Pancreas (tissue), 10 donors: ENCODE measurements around the gene MRPL41. TPM values are rescaled to one million over a fixed set of nuclear protein-coding genes. Genes with fewer than 3 reads are reported as not detected.

Source experiments
- ATAC-seq, 4 donors: fragments of 200-7000 bp; cut with Tn5 transposase; one replicate each; pipeline versions ENCODE4 v1.8.0 to v1.9.1; 2020; ENCODE audit warnings: mild to moderate bottlenecking in 4 of 4, moderate library complexity in 4 of 4
- DNase-seq, 6 donors: peaks; one replicate each; pipeline ENCODE4 v3.0.0-alpha.2; 2020
- FAIRE-seq: peaks from 2 replicates; lab custom pipeline; 2012; peaks lifted over from hg19 to GRCh38; lab: Jason Lieb, UNC
- H3K27ac ChIP-seq, 4 donors: fragments of 200-600 bp; sonication (generic); 1 replicate in 3 of 4; 2 replicates in 1 of 4; pipeline versions ENCODE4 v1.5.0 to v1.8.0; 2020
- H3K27me3 ChIP-seq, 4 donors: fragments of 200-600 bp; one replicate each; pipeline ENCODE4 v1.8.0; 2021
- H3K36me3 ChIP-seq, 3 donors: fragments of 200-600 bp; sonication (generic) in 1 of 3; one replicate each; pipeline versions ENCODE4 v1.5.0 to v1.8.0; 2020 to 2021
- H3K4me1 ChIP-seq, 3 donors: fragments of 200-600 bp; one replicate each; pipeline ENCODE4 v1.8.0; 2021
- H3K4me3 ChIP-seq, 4 donors: fragments of 200-600 bp; sonication (generic) in 2 of 4; one replicate each; pipeline versions ENCODE4 v1.5.0 to v1.8.0; 2020 to 2021
- H3K9me3 ChIP-seq, 4 donors: fragments of 200-600 bp; one replicate each; pipeline ENCODE4 v1.8.0; 2021
- WGBS, 2 donors: extraction: QIAGEN DNeasy Blood & Tissue Kit; methylation state at CpG; one replicate each; pipeline ENCODE4 v1.1.7; 2013; 5-methylcytosine and 5-hydroxymethylcytosine counted together
- intact Hi-C, 3 donors: fragments of 100-400 bp; cut with DNase I; formaldehyde crosslinking; loops; one replicate each; pipeline versions ENCODE4 v1.11.1 to v1.14.2; 2022
- polyA plus RNA-seq, 2 donors: library from polyadenylated mRNA; stranded (reverse); fragments of 200-250 nt; gene quantifications; one replicate each; pipeline ENCODE4 v1.2.3, GENCODE V29; 2013
- total RNA-seq, 6 donors: library from RNA; stranded (reverse); fragmentation: NEBNext Ultra II Directional in 4 of 6; extraction: Animal tissue kit (Norgen Biotek cat#: 25700) in 4 of 6; gene quantifications; one replicate each; pipeline versions ENCODE4 v1.2.1 to v1.2.4, GENCODE V29; 2021 to 2023
- TF ChIP-seq, protein P1 (sequence below), 4 donors: fragments of 200-600 bp; sonication (generic) in 3 of 4; IDR thresholded peaks; one replicate each; pipeline versions ENCODE4 v1.5.0 to v1.8.0; 2021; ENCODE audit warnings: antibody characterized with exemption in 4 of 4
- donor health status: healthy with polysubstance abuse.
- donor health status: DM: no; HTN: no; CAD: no; lungs with moderate emphysema.
- donor health status: DM: no; HTN: no; CAD: no.
- donor health status: control.
- donor health status: control.
- donor health status: Bipolar disorder and iron deficiency.
- donor health status: DM: yes; HTN: yes; CAD: no.
- donor health status: DM: no; HTN: no; CAD: no.
- donor health status: DM: no; HTN: no; CAD: no.
- donor health status: DM: yes; HTN: yes; CAD: no.

Gene MRPL41
- total and polyA plus RNA-seq, 8 donors: 16.6 to 74.1 (median 23.6) TPM

GRCh38 chr9:137543237-137543963, 8.3 kb upstream of the MRPL41 start:
- no peak overlapping the region for H3K27ac ChIP-seq
- no peak for DNase-seq
- WGBS, 2 donors: 91 to 95% methylated on average over 25 of the region's 25 CpGs
- intact Hi-C loops: no loop called here
- H3K4me1 ChIP-seq: no peaks in the 10 kb centered on the region
- peaks cover 0 to 23% (median 0%) of the 10 kb centered on the region in 3 donors for H3K36me3 ChIP-seq
- TF ChIP-seq, protein P1, sequence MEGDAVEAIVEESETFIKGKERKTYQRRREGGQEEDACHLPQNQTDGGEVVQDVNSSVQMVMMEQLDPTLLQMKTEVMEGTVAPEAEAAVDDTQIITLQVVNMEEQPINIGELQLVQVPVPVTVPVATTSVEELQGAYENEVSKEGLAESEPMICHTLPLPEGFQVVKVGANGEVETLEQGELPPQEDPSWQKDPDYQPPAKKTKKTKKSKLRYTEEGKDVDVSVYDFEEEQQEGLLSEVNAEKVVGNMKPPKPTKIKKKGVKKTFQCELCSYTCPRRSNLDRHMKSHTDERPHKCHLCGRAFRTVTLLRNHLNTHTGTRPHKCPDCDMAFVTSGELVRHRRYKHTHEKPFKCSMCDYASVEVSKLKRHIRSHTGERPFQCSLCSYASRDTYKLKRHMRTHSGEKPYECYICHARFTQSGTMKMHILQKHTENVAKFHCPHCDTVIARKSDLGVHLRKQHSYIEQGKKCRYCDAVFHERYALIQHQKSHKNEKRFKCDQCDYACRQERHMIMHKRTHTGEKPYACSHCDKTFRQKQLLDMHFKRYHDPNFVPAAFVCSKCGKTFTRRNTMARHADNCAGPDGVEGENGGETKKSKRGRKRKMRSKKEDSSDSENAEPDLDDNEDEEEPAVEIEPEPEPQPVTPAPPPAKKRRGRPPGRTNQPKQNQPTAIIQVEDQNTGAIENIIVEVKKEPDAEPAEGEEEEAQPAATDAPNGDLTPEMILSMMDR (IDR thresholded peaks at IDR 0.05): no peak
- H3K4me3 ChIP-seq: no peak overlapping the region
- no peak for ATAC-seq
- FAIRE-seq: no peak
- no peaks in the 10 kb centered on the region for H3K9me3 ChIP-seq
- H3K27me3 ChIP-seq: no peaks in the 10 kb centered on the region

DNA sequence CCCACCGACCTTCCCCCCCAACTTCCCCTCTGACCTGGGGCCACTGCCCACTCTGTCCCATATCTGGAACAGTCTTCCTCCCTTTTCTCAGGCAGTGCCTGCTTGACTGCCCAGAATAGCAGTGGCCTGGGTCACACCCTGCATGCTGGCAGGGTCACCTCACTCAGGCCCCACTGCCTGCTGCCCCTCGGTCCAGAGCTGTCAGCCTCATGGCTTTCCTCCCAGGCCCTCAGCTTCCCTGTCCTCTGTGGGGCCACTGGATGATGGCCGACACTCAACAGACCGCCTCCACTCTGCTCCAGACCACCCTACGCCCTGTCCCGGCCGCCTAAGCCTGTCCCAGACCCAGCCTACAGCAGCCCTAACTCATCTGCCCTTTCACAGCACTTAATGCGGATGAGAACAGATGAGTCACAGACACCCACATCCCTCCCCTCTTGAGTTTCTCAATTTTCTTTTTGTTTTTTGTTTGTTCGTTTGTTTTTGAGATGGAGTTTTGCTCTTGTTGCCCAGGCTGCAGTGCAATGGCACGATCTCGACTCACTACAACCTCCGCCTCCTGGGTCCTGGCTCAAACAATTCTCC, 7.4 kb upstream of the MRPL41 start:
- DNase-seq: no peak
- FAIRE-seq: no peak
- no peaks in the 10 kb centered on the region for H3K27me3 ChIP-seq
- H3K36me3 ChIP-seq: peaks cover 0 to 23% (median 0%) of the 10 kb centered on the region in 3 donors
- 86% methylated on average over 12 of the region's 12 CpGs for WGBS, 2 donors
- peak in 3 of 4 donors; percentile 37 to 47 (median 39) for ATAC-seq
- intact Hi-C loops: no loop called here
- H3K4me3 ChIP-seq: no peak overlapping the region
- H3K4me1 ChIP-seq: peaks cover 0 to 6% (median 0%) of the 10 kb centered on the region in 3 donors
- TF ChIP-seq, protein P1 (IDR thresholded peaks at IDR 0.05): no peak
- no peaks in the 10 kb centered on the region for H3K9me3 ChIP-seq
- H3K27ac ChIP-seq: no peak overlapping the region

GRCh38 chr9:137545123-137545522, 6.6 kb upstream of the MRPL41 start:
- ATAC-seq (peak in 3 of 4 donors; percentile 3 to 25 (median 11)), FAIRE-seq (no peak)

GRCh38 chr9:137547687-137548543, 3.8 kb upstream of the MRPL41 start:
- Histone ChIP-seq H3K4me1 (peaks cover 0 to 6% (median 3%) of the 10 kb centered on the region in 3 donors), H3K27ac (no peak overlapping the region), H3K4me3 (no peak overlapping the region), H3K36me3 (peaks cover 0 to under 1% (median 0%) of the 10 kb centered on the region in 3 donors), H3K9me3 (no peaks in the 10 kb centered on the region), H3K27me3 (no peaks in the 10 kb centered on the region)
- TF ChIP-seq, protein P1 (IDR thresholded peaks at IDR 0.05): no peak
- FAIRE-seq (no peak), DNase-seq (no peak), ATAC-seq (no peak)
- WGBS, 2 donors: 85 to 94% methylated on average over 23 of the region's 23 CpGs
- intact Hi-C loops: no loop called here

More at GRCh38 chr9:137545123-137545522, 6.6 kb upstream of the MRPL41 start:
- Histone ChIP-seq H3K27me3 (no peaks in the 10 kb centered on the region), H3K4me3 (no peak overlapping the region), H3K9me3 (no peaks in the 10 kb centered on the region), H3K4me1 (peaks cover 0 to 6% (median 0%) of the 10 kb centered on the region in 3 donors), H3K27ac (no peak overlapping the region), H3K36me3 (peaks cover 0 to 16% (median 0%) of the 10 kb centered on the region in 3 donors)
- WGBS, 2 donors: 75 to 78% methylated on average over 10 of the region's 10 CpGs
- no peak for DNase-seq
- TF ChIP-seq, protein P1 (IDR thresholded peaks at IDR 0.05): no peak
- intact Hi-C loops: no loop called here
